Prostate gland (tissue), 2 donors: Measurements from ENCODE around the gene SFMBT1. TPM values are rescaled to one million over a fixed set of nuclear protein-coding genes. Genes with fewer than 3 reads are reported as not detected.

Experiments
- DNase-seq: peaks from one replicate; pipeline ENCODE4 v3.0.0-alpha.2; 2019; ENCODE audit warnings: low spot score
- H3K27ac ChIP-seq, 2 donors: fragments of 200-600 bp; sonication (generic); 2 replicates each; pipeline ENCODE4 v1.5.1; 2017 to 2019
- H3K27me3 ChIP-seq: fragments of 200-600 bp; sonication (generic); replicated peaks from 2 replicates; pipeline ENCODE4 v1.5.1; 2019; ENCODE audit not compliant: insufficient read depth
- H3K36me3 ChIP-seq, 2 donors: fragments of 200-600 bp; sonication (generic); 1 replicate in 1 of 2; 2 replicates in 1 of 2; pipeline versions ENCODE4 v1.5.1 to v1.8.1; 2017 to 2019
- H3K4me1 ChIP-seq: fragments of 200-600 bp; sonication (generic); replicated peaks from 2 replicates; pipeline ENCODE4 v1.5.1; 2019
- H3K4me3 ChIP-seq, 2 donors: fragments of 200-600 bp; sonication (generic); 2 replicates each; pipeline ENCODE4 v1.5.1; 2017 to 2019
- H3K9me3 ChIP-seq: fragments of 200-600 bp; sonication (generic); 2 replicates; pipeline ENCODE4 v1.5.1; 2017
- POLR2A ChIP-seq: fragments of 450-650 bp; IDR thresholded peaks from one replicate; pipeline ENCODE4 v1.6.1; 2016; ENCODE audit warnings: antibody characterized with exemption, mild to moderate bottlenecking
- POLR2AphosphoS5 ChIP-seq: sonication (generic); formaldehyde crosslinking; IDR thresholded peaks from one replicate; pipeline ENCODE4 v1.6.1; 2017; ENCODE audit warnings: antibody characterized with exemption
- WGBS: methylation state at CpG from one replicate; pipeline ENCODE4 v1.1.5; 2018; 5-methylcytosine and 5-hydroxymethylcytosine counted together
- intact Hi-C: fragments of 100-400 bp; cut with DNase I; formaldehyde crosslinking; loops from one replicate; pipeline ENCODE4 v1.14.2; 2022
- total RNA-seq, 2 donors: library from RNA; depleted of rRNA; stranded (reverse); fragments of >200 nt; gene quantifications; one replicate each; pipeline ENCODE4 v1.1.0, GENCODE V29; 2016
- TF ChIP-seq, protein P1 (sequence below), 4 experiments: fragments of 200-600 bp in 2 of 4; fragments of 450-650 bp in 2 of 4; sonication (generic) in 2 of 4; IDR thresholded peaks; 1 replicate in 3 of 4; 2 replicates in 1 of 4; pipeline ENCODE4 v1.5.1; 2016 to 2019; ENCODE audit warnings: antibody characterized with exemption in 4 of 4, mild to moderate bottlenecking in 2 of 4, moderate library complexity in 2 of 4

Gene SFMBT1
- total RNA-seq, 2 donors from 2014 or later: 35.3 to 37.4 TPM

DNA sequence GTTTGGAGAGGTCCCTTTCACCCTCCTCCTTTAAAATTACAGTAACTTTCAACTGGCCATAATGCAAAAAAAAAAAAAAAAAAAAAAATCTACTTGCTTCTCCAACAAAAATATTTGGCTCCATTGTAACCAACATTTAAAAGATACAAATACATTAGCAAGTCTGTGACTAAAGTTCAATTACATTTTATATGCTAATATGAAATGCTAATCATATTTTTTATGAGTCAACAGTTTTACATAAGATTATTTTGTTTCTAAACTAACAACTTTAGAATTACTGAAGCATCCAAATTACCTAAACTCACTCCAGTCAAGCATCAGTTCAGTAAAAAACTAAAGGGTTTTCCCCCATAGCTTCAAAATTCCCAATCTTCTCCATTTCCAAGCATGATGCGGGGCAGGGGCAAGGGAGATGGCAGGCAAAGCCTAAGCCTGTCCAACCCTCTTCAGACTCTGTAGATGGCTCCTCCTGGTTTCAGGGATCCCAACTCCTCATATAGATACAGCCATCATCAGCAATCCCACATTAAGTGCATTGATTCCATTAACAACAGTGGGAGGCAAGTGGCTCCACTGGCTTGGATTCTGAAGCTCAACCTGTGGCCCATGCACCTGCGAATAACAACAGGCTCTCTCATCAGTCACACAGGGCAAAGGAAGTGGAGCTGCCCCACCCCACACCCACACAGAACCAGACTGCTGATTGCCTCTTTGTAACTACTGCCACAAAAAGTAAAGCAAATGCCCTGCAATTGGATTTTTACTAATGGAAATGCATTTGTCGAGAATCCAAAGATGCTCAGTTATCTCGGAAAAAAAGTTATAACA lies 15.0 kb downstream of the SFMBT1 start:
- H3K4me3 ChIP-seq: no peak overlapping the region
- no peak for DNase-seq
- intact Hi-C loops: no loop called here
- WGBS: 83% methylated on average over 4 of the region's 4 CpGs
- TF ChIP-seq, protein P1, sequence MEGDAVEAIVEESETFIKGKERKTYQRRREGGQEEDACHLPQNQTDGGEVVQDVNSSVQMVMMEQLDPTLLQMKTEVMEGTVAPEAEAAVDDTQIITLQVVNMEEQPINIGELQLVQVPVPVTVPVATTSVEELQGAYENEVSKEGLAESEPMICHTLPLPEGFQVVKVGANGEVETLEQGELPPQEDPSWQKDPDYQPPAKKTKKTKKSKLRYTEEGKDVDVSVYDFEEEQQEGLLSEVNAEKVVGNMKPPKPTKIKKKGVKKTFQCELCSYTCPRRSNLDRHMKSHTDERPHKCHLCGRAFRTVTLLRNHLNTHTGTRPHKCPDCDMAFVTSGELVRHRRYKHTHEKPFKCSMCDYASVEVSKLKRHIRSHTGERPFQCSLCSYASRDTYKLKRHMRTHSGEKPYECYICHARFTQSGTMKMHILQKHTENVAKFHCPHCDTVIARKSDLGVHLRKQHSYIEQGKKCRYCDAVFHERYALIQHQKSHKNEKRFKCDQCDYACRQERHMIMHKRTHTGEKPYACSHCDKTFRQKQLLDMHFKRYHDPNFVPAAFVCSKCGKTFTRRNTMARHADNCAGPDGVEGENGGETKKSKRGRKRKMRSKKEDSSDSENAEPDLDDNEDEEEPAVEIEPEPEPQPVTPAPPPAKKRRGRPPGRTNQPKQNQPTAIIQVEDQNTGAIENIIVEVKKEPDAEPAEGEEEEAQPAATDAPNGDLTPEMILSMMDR (IDR thresholded peaks at IDR 0.05): no peak
- no peak for TF ChIP-seq POLR2AphosphoS5
- no peak for TF ChIP-seq POLR2A
- H3K9me3 ChIP-seq: no peaks in the 10 kb centered on the region
- no peak overlapping the region for H3K27ac ChIP-seq
- H3K36me3 ChIP-seq: no peaks in the 10 kb centered on the region
- H3K27me3 ChIP-seq: no peaks in the 10 kb centered on the region
- no peaks in the 10 kb centered on the region for H3K4me1 ChIP-seq

DNA sequence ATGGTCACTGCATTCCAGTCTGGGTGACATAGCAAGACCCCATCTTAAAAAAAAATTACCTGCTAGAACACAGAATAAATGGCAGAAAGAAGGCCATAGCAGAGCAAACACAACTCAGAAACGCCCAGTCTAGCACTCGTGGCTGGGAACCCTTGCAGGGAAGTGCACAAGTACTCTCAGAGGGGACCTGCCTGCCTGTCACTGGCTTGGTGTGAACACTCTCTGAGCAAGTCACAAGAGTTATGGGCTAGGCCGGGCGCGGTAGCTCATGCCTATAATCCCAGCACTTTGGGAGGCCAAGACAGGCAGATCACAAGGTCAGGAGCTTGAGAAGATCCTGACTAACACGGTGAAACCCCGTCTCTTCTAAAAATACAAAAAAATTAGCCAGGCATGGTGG lies 17.2 kb downstream of the SFMBT1 start:
- intact Hi-C loops: no loop called here
- no peak overlapping the region for H3K27ac ChIP-seq
- DNase-seq: no peak
- TF ChIP-seq, protein P1 (IDR thresholded peaks at IDR 0.05): no peak
- no peak for TF ChIP-seq POLR2AphosphoS5
- 97% methylated on average over 7 of the region's 7 CpGs for WGBS
- no peak overlapping the region for H3K4me3 ChIP-seq
- no peaks in the 10 kb centered on the region for H3K4me1 ChIP-seq
- H3K27me3 ChIP-seq: no peaks in the 10 kb centered on the region
- H3K9me3 ChIP-seq: no peaks in the 10 kb centered on the region
- no peaks in the 10 kb centered on the region for H3K36me3 ChIP-seq

DNA sequence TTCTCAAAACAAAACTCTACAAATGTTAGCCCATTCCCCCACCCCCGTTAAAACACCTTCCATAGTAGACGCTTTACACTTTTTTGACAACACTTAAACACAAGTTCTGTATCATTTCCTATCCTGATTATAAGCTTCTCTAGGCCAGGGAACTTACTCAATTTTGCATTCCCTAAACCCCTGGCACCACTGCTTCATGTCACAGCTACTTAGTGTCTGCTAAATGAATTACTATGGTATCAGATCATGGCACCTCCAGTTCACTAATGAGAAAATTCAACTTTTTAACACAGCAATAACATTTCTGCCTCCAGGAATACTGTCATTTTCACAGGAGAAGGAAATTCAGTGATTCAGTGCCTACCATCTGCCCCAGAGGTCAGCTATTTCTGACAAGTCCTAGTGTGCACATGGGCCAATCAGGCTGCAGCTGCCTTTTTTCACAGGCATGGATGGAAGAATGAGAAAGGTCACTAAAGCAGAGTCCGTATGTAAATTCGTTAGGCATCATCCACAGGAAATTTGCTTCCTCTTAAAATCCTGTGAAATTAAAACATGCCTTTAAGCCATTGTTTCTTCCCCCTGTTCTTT lies 18.5 kb downstream of the SFMBT1 start:
- no peak for DNase-seq
- Histone ChIP-seq H3K36me3 (no peaks in the 10 kb centered on the region), H3K27me3 (no peaks in the 10 kb centered on the region), H3K27ac (no peak overlapping the region), H3K9me3 (no peaks in the 10 kb centered on the region), H3K4me1 (no peaks in the 10 kb centered on the region), H3K4me3 (no peak overlapping the region)
- intact Hi-C loops: no loop called here
- TF ChIP-seq, protein P1 (IDR thresholded peaks at IDR 0.05): no peak
- no peak for TF ChIP-seq POLR2A
- TF ChIP-seq POLR2AphosphoS5: no peak
- WGBS: 93% methylated on average over 4 of the region's 4 CpGs

DNA sequence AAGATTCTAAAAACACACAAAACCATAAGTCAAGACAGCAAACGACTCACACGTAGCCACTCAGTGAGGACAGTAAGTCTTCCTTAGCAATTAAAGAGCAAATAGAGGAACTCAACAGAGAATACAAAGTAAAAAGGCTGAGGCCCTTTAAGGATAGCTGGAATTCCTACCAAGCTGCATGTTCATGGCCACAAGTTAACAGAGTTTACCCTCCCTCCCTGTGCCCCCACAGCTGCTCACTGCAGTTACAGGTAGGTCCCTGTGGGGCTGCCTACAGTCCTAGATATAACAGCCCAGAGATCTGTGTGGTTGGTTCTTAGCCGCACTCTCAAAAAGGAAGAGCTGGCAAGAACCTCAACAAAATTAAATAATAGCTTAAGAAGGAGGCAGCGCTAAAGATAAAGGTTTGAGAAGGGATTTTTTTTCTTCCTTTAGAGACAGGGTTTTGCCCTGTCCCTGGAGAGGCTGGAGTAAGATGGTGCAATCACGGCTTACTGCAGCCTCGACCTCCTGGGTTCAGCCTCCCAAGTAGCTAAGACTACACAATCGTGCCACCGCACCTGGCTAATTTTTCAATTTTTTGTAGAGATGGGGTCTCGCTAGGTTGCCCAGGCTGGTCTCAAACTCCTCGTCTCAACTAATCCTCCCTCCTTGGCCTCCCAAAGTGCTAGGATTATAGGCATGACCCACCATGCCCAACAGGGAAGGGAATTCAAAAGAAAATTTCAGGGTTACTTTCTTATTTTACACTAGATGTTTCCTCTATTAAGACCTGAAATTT lies 19.3 kb downstream of the SFMBT1 start:
- intact Hi-C loops: no loop called here
- Histone ChIP-seq H3K9me3 (no peaks in the 10 kb centered on the region), H3K4me1 (no peaks in the 10 kb centered on the region), H3K27ac (no peak overlapping the region), H3K27me3 (no peaks in the 10 kb centered on the region), H3K36me3 (no peaks in the 10 kb centered on the region), H3K4me3 (no peak overlapping the region)
- TF ChIP-seq, protein P1 (IDR thresholded peaks at IDR 0.05): no peak
- TF ChIP-seq POLR2A (no peak), POLR2AphosphoS5 (no peak)
- 78% methylated on average over 10 of the region's 10 CpGs for WGBS
- no peak for DNase-seq
